Gastroesophageal sphincter (tissue), 3 donors: ENCODE measurements around the gene KCNH2.

Experiments used
- EP300 ChIP-seq: sonication (generic); formaldehyde crosslinking; IDR thresholded peaks from one replicate; pipeline ENCODE4 v1.6.1; 2017; ENCODE audit warnings: antibody characterized with exemption, mild to moderate bottlenecking
- POLR2A ChIP-seq, 2 donors: fragments of 450-650 bp; IDR thresholded peaks; one replicate each; pipeline ENCODE4 v1.6.1; 2017; ENCODE audit warnings: antibody characterized with exemption in 2 of 2, mild to moderate bottlenecking in 2 of 2, moderate library complexity in 1 of 2
- POLR2AphosphoS5 ChIP-seq: sonication (generic); formaldehyde crosslinking; IDR thresholded peaks from one replicate; pipeline ENCODE4 v1.6.1; 2017; ENCODE audit warnings: antibody characterized with exemption
- TF ChIP-seq, protein P1 (sequence below), 4 experiments: fragments of 200-600 bp in 2 of 4; fragments of 450-650 bp in 2 of 4; sonication (generic) in 1 of 4; IDR thresholded peaks; one replicate each; pipeline ENCODE4 v1.5.1; 2017 to 2019; ENCODE audit warnings: antibody characterized with exemption in 4 of 4, mild to moderate bottlenecking in 2 of 4, moderate library complexity in 2 of 4

GRCh38 chr7:151024435-151025056, 46.4 kb upstream of the KCNH2 start, which contains the start of gene ATG9B:
- TF ChIP-seq, protein P1, sequence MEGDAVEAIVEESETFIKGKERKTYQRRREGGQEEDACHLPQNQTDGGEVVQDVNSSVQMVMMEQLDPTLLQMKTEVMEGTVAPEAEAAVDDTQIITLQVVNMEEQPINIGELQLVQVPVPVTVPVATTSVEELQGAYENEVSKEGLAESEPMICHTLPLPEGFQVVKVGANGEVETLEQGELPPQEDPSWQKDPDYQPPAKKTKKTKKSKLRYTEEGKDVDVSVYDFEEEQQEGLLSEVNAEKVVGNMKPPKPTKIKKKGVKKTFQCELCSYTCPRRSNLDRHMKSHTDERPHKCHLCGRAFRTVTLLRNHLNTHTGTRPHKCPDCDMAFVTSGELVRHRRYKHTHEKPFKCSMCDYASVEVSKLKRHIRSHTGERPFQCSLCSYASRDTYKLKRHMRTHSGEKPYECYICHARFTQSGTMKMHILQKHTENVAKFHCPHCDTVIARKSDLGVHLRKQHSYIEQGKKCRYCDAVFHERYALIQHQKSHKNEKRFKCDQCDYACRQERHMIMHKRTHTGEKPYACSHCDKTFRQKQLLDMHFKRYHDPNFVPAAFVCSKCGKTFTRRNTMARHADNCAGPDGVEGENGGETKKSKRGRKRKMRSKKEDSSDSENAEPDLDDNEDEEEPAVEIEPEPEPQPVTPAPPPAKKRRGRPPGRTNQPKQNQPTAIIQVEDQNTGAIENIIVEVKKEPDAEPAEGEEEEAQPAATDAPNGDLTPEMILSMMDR (IDR thresholded peaks at IDR 0.05): no peak
- TF ChIP-seq POLR2AphosphoS5: no peak
- TF ChIP-seq POLR2A (IDR thresholded peaks at IDR 0.05): no peak
- TF ChIP-seq EP300: no peak
